ENCODE measurements around the gene STAMBPL1. TPM values are rescaled to one million over a fixed set of nuclear protein-coding genes. Genes with fewer than 3 reads are reported as not detected.

Gene STAMBPL1
- total RNA-seq, 2 experiments from 2014 or later = 27.9 to 28.2 TPM

GRCh38 chr10:88857831-88858230, 22.2 kb upstream of the STAMBPL1 start:
- H3K27me3 Mint-ChIP-seq = peaks cover 9% of the 10 kb centered on the region
- H3K4me3 Mint-ChIP-seq = no peak overlapping the region
- peaks cover 21% of the 10 kb centered on the region for H3K4me1 Mint-ChIP-seq (ENCODE audit: low read depth)

GRCh38 chr10:88858491-88858890, 21.6 kb upstream of the STAMBPL1 start:
- ChIA-PET CTCF (interaction anchor here (0.6 to 1.4 kb wide), 4 partner anchors 10 to 43 kb away, joined by 3 to 4 read pairs (median 3); no protein-coding TSS in a partner anchor), POLR2A (no interaction called here)
- Mint-ChIP-seq H3K36me3 (no peaks in the 10 kb centered on the region), H3K27ac (no peak overlapping the region), H3K27me3 (peaks cover 11% of the 10 kb centered on the region), H3K4me3 (no peak overlapping the region), H3K4me1 (ENCODE audit: low read depth) (peaks cover 21% of the 10 kb centered on the region), H3K9me3 (no peaks in the 10 kb centered on the region)
- intact Hi-C loops (cut with micrococcal nuclease) = loop anchor here (1.0 to 2.0 kb wide), 2 partner anchors 9 to 22 kb away; partner anchors contain the start of gene STAMBPL1
- no peak for DNase-seq

More at GRCh38 chr10:88857831-88858230, 22.2 kb upstream of the STAMBPL1 start:
- ChIA-PET POLR2A (no interaction called here), CTCF (interaction anchor here (0.6 to 1.4 kb wide), 3 partner anchors 9 to 44 kb away, joined by 3 to 4 read pairs (median 3); no protein-coding TSS in a partner anchor)
- DNase-seq = no peak
- Mint-ChIP-seq H3K9me3 (no peaks in the 10 kb centered on the region), H3K36me3 (no peaks in the 10 kb centered on the region), H3K27ac (no peak overlapping the region)
- intact Hi-C loops (cut with micrococcal nuclease) = loop anchor here (1.0 to 2.0 kb wide), 2 partner anchors 9 to 23 kb away; partner anchors contain the start of gene STAMBPL1

- Mint-ChIP-seq H3K4me3 (no peak overlapping the region), H3K27ac (no peak overlapping the region), H3K27me3 (peaks cover 11% of the 10 kb centered on the region), H3K9me3 (no peaks in the 10 kb centered on the region), H3K4me1 (ENCODE audit: low read depth) (peaks cover 16% of the 10 kb centered on the region), H3K36me3 (no peaks in the 10 kb centered on the region)
- no peak for DNase-seq
- intact Hi-C loops (cut with micrococcal nuclease) = no loop called here
- ChIA-PET POLR2A (interaction anchor here (2.5 kb wide), 1 partner anchor 18 kb away, joined by 6 read pairs; the partner anchor contains the start of gene STAMBPL1), CTCF (interaction anchor here (1.9 kb wide), 1 partner anchor 25 kb away, joined by 6 read pairs; no protein-coding TSS in a partner anchor)
Measured at GRCh38 chr10:88861036-88861435, 19.0 kb upstream of the STAMBPL1 start.

GRCh38 chr10:88865281-88865876, 14.7 kb upstream of the STAMBPL1 start:
- ChIA-PET POLR2A (no interaction called here), CTCF (interaction anchor here (0.6 to 2.5 kb wide), 8 partner anchors 17 to 1352 kb away, joined by 3 to 13 read pairs (median 4); no protein-coding TSS in a partner anchor)
- Mint-ChIP-seq H3K36me3 (no peaks in the 10 kb centered on the region), H3K4me3 (no peak overlapping the region), H3K27ac (no peak overlapping the region), H3K9me3 (no peaks in the 10 kb centered on the region), H3K27me3 (peaks cover 5% of the 10 kb centered on the region), H3K4me1 (ENCODE audit: low read depth) (no peaks in the 10 kb centered on the region)
- DNase-seq = no peak
- intact Hi-C loops (cut with micrococcal nuclease) = loop anchor here (1.0 kb wide), 1 partner anchor 30 kb away; no protein-coding TSS in a partner anchor

GRCh38 chr10:88866454-88866853, 13.6 kb upstream of the STAMBPL1 start:
- no peak overlapping the region for H3K27ac Mint-ChIP-seq
- H3K4me3 Mint-ChIP-seq = no peak overlapping the region
- H3K4me1 Mint-ChIP-seq (ENCODE audit: low read depth) = no peaks in the 10 kb centered on the region
- POLR2A ChIA-PET = no interaction called here
- no peak for DNase-seq
- H3K36me3 Mint-ChIP-seq = no peaks in the 10 kb centered on the region
- intact Hi-C loops (cut with micrococcal nuclease) = no loop called here
- CTCF ChIA-PET = no interaction called here
- H3K27me3 Mint-ChIP-seq = peaks cover 5% of the 10 kb centered on the region
- H3K9me3 Mint-ChIP-seq = peaks cover 3% of the 10 kb centered on the region

GRCh38 chr10:88870089-88870488, 10.0 kb upstream of the STAMBPL1 start:
- intact Hi-C loops (cut with micrococcal nuclease) = no loop called here
- ChIA-PET POLR2A (no interaction called here), CTCF (interaction anchor here (1.0 to 1.3 kb wide), 5 partner anchors 11 to 65 kb away, joined by 3 to 4 read pairs (median 3); no protein-coding TSS in a partner anchor)
- no peak overlapping the region for H3K27ac Mint-ChIP-seq
- DNase-seq = no peak
- no peak overlapping the region for H3K4me3 Mint-ChIP-seq
- H3K36me3 Mint-ChIP-seq = no peaks in the 10 kb centered on the region
- peaks cover 3% of the 10 kb centered on the region for H3K9me3 Mint-ChIP-seq
- H3K27me3 Mint-ChIP-seq = no peaks in the 10 kb centered on the region
- no peaks in the 10 kb centered on the region for H3K4me1 Mint-ChIP-seq (ENCODE audit: low read depth)

GRCh38 chr10:88873757-88874156, 6.3 kb upstream of the STAMBPL1 start:
- DNase-seq = no peak
- no peaks in the 10 kb centered on the region for H3K27me3 Mint-ChIP-seq
- H3K36me3 Mint-ChIP-seq = no peaks in the 10 kb centered on the region
- intact Hi-C loops (cut with micrococcal nuclease) = no loop called here
- peaks cover 3% of the 10 kb centered on the region for H3K9me3 Mint-ChIP-seq
- no peak overlapping the region for H3K4me3 Mint-ChIP-seq
- ChIA-PET POLR2A (no interaction called here), CTCF (no interaction called here)
- H3K4me1 Mint-ChIP-seq (ENCODE audit: low read depth) = peaks cover 7% of the 10 kb centered on the region
- H3K27ac Mint-ChIP-seq = no peak overlapping the region

- intact Hi-C loops (cut with micrococcal nuclease) = no loop called here
Measured at GRCh38 chr10:88874281-88874680, 5.8 kb upstream of the STAMBPL1 start.

GRCh38 chr10:88875081-88875480, 5.0 kb upstream of the STAMBPL1 start:
- Mint-ChIP-seq H3K27me3 (no peaks in the 10 kb centered on the region), H3K4me1 (ENCODE audit: low read depth) (peaks cover 19% of the 10 kb centered on the region), H3K9me3 (peaks cover 3% of the 10 kb centered on the region), H3K4me3 (no peak overlapping the region), H3K27ac (no peak overlapping the region), H3K36me3 (no peaks in the 10 kb centered on the region)
- DNase-seq = no peak
- intact Hi-C loops (cut with micrococcal nuclease) = no loop called here
- ChIA-PET CTCF (no interaction called here), POLR2A (no interaction called here)

More at GRCh38 chr10:88874281-88874680, 5.8 kb upstream of the STAMBPL1 start:
- Mint-ChIP-seq H3K9me3 (peaks cover 3% of the 10 kb centered on the region), H3K27me3 (no peaks in the 10 kb centered on the region), H3K36me3 (no peaks in the 10 kb centered on the region), H3K4me3 (no peak overlapping the region), H3K27ac (no peak overlapping the region), H3K4me1 (ENCODE audit: low read depth) (peaks cover 13% of the 10 kb centered on the region)
- CTCF ChIA-PET = no interaction called here
- POLR2A ChIA-PET = no interaction called here
- no peak for DNase-seq

- Mint-ChIP-seq H3K27ac (no peak overlapping the region), H3K9me3 (no peaks in the 10 kb centered on the region), H3K27me3 (no peaks in the 10 kb centered on the region), H3K4me1 (ENCODE audit: low read depth) (peaks cover 29% of the 10 kb centered on the region), H3K4me3 (no peak overlapping the region), H3K36me3 (peaks cover under 1% of the 10 kb centered on the region)
- POLR2A ChIA-PET = no interaction called here
- DNase-seq = no peak
- intact Hi-C loops (cut with micrococcal nuclease) = no loop called here
- CTCF ChIA-PET = interaction anchor here (1.6 kb wide), 1 partner anchor 43 kb away, joined by 4 read pairs; no protein-coding TSS in a partner anchor
Measured at GRCh38 chr10:88877298-88877697, 2.7 kb upstream of the STAMBPL1 start.

GRCh38 chr10:88880282-88881076, 434 bp downstream of the STAMBPL1 start:
- CTCF ChIA-PET = interaction anchor here (0.9 to 5.3 kb wide), 10 partner anchors 15 to 190 kb away, joined by 3 to 34 read pairs (median 4); no protein-coding TSS in a partner anchor
- Mint-ChIP-seq H3K27ac (peak overlapping the region; percentile 95), H3K4me1 (ENCODE audit: low read depth) (peaks cover 59% of the 10 kb centered on the region), H3K27me3 (no peaks in the 10 kb centered on the region), H3K4me3 (peak overlapping the region; percentile 88), H3K9me3 (no peaks in the 10 kb centered on the region), H3K36me3 (peaks cover 4% of the 10 kb centered on the region)
- POLR2A ChIA-PET = interaction anchor here (0.7 to 2.2 kb wide), 16 partner anchors 8 to 123 kb away, joined by 3 to 13 read pairs (median 4); partner anchors contain the start of gene FAS
- intact Hi-C loops (cut with micrococcal nuclease) = loop anchor here (1.0 to 2.0 kb wide), 7 partner anchors 21 to 1018 kb away; partner anchors contain the start of gene FAS
- peak; percentile 86 for DNase-seq

- Mint-ChIP-seq H3K4me3 (peak overlapping the region; percentile 88), H3K36me3 (peaks cover 4% of the 10 kb centered on the region), H3K4me1 (ENCODE audit: low read depth) (peaks cover 67% of the 10 kb centered on the region), H3K9me3 (no peaks in the 10 kb centered on the region), H3K27ac (peak overlapping the region; percentile 95), H3K27me3 (no peaks in the 10 kb centered on the region)
- intact Hi-C loops (cut with micrococcal nuclease) = loop anchor here (1.0 to 2.0 kb wide), 3 partner anchors 23 to 109 kb away; partner anchors contain the start of gene FAS
- POLR2A ChIA-PET = interaction anchor here (0.6 to 2.2 kb wide), 7 partner anchors 9 to 841 kb away, joined by 3 to 11 read pairs (median 4); partner anchors contain the start of gene FAS
- CTCF ChIA-PET = interaction anchor here (0.6 to 5.3 kb wide), 6 partner anchors 16 to 108 kb away, joined by 3 to 34 read pairs (median 8); no protein-coding TSS in a partner anchor
- DNase-seq = no peak
Measured at GRCh38 chr10:88881320-88881719, 1.3 kb downstream of the STAMBPL1 start.

Data from activated CD4-positive, alpha-beta memory T cell treated with anti-CD3 and anti-CD28 coated beads for 36 hours (primary cell).